ENCODE measurements around the gene TRABD2A. TPM values are rescaled to one million over a fixed set of nuclear protein-coding genes. Genes with fewer than 3 reads are reported as not detected.

TRABD2A gene
- total and polyA plus RNA-seq, 2 of the 13 experiments (the other 11 are each of a cell fraction or from before 2014, with no cell fraction given), result 0.15 TPM; not detected in 1

GRCh38 chr2:84905181-84906107 lies 24.6 kb upstream of the TRABD2A start, which contains the start of gene TMSB10 (continued):
- TF ChIP-seq, protein P1, sequence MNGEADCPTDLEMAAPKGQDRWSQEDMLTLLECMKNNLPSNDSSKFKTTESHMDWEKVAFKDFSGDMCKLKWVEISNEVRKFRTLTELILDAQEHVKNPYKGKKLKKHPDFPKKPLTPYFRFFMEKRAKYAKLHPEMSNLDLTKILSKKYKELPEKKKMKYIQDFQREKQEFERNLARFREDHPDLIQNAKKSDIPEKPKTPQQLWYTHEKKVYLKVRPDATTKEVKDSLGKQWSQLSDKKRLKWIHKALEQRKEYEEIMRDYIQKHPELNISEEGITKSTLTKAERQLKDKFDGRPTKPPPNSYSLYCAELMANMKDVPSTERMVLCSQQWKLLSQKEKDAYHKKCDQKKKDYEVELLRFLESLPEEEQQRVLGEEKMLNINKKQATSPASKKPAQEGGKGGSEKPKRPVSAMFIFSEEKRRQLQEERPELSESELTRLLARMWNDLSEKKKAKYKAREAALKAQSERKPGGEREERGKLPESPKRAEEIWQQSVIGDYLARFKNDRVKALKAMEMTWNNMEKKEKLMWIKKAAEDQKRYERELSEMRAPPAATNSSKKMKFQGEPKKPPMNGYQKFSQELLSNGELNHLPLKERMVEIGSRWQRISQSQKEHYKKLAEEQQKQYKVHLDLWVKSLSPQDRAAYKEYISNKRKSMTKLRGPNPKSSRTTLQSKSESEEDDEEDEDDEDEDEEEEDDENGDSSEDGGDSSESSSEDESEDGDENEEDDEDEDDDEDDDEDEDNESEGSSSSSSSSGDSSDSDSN (CRISPR knock-in tag; IDR thresholded peaks at IDR 0.05), result peak; percentile 91; the same call in 1 of the 2 replicates
- TF ChIP-seq NR1H2 (CRISPR knock-in tag; IDR thresholded peaks at IDR 0.05; ENCODE audit: borderline replicate concordance, low read depth) (peak; percentile 92; the same call in 1 of the 2 replicates), HINFP (CRISPR knock-in tag; IDR thresholded peaks at IDR 0.05; ENCODE audit: low read depth) (peak; percentile 94), ZNF263 (CRISPR knock-in tag; IDR thresholded peaks at IDR 0.05) (peak; percentile 96), ZNF724P (CRISPR knock-in tag; IDR thresholded peaks at IDR 0.05; ENCODE audit: borderline replicate concordance) (peak; percentile 85; the same call in 1 of the 2 replicates), ZBTB42 (CRISPR knock-in tag; IDR thresholded peaks at IDR 0.05) (0 out of 2 replicates have a peak, but pooled peaks have one; percentile 32), RCOR2 (CRISPR knock-in tag; IDR thresholded peaks at IDR 0.05) (no peak), ESRRA (CRISPR knock-in tag; IDR thresholded peaks at IDR 0.05; ENCODE audit: low read depth) (peak; percentile 64), IRF1 (CRISPR knock-in tag; IDR thresholded peaks at IDR 0.05; ENCODE audit: low read depth) (peak; percentile 72; the same call in 1 of the 2 replicates), REL (CRISPR knock-in tag; conservative IDR thresholded peaks at IDR 0.05) (peak; percentile 88), ZNF740 (CRISPR knock-in tag; IDR thresholded peaks at IDR 0.05) (no peak), TCF12 (IDR thresholded peaks at IDR 0.05) (no peak), TCF12 (CRISPR knock-in tag; IDR thresholded peaks at IDR 0.05) (peak; percentile 92), ZNF292 (CRISPR knock-in tag; IDR thresholded peaks at IDR 0.05; ENCODE audit: borderline replicate concordance, low read depth) (no peak), SAP130 (CRISPR knock-in tag; IDR thresholded peaks at IDR 0.05; ENCODE audit: low read depth) (peak; percentile 89), HIVEP1 (CRISPR knock-in tag; IDR thresholded peaks at IDR 0.05) (no peak), PLRG1 (conservative IDR thresholded peaks at IDR 0.05) (no peak), NFKBIZ (CRISPR knock-in tag; IDR thresholded peaks at IDR 0.05) (peak; percentile 92), MIER3 (CRISPR knock-in tag; IDR thresholded peaks at IDR 0.05; ENCODE audit: borderline replicate concordance) (peak; percentile 75; the same call in 1 of the 2 replicates)
- TF ChIP-seq, protein P2, sequence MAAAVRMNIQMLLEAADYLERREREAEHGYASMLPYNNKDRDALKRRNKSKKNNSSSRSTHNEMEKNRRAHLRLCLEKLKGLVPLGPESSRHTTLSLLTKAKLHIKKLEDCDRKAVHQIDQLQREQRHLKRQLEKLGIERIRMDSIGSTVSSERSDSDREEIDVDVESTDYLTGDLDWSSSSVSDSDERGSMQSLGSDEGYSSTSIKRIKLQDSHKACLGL (CRISPR knock-in tag; IDR thresholded peaks at IDR 0.05), result peak; percentile 85; the same call in 1 of the 2 replicates
- TF ChIP-seq, protein P3, sequence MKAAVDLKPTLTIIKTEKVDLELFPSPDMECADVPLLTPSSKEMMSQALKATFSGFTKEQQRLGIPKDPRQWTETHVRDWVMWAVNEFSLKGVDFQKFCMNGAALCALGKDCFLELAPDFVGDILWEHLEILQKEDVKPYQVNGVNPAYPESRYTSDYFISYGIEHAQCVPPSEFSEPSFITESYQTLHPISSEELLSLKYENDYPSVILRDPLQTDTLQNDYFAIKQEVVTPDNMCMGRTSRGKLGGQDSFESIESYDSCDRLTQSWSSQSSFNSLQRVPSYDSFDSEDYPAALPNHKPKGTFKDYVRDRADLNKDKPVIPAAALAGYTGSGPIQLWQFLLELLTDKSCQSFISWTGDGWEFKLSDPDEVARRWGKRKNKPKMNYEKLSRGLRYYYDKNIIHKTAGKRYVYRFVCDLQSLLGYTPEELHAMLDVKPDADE (CRISPR knock-in tag; IDR thresholded peaks at IDR 0.05), result no peak
- TF ChIP-seq, protein P4, sequence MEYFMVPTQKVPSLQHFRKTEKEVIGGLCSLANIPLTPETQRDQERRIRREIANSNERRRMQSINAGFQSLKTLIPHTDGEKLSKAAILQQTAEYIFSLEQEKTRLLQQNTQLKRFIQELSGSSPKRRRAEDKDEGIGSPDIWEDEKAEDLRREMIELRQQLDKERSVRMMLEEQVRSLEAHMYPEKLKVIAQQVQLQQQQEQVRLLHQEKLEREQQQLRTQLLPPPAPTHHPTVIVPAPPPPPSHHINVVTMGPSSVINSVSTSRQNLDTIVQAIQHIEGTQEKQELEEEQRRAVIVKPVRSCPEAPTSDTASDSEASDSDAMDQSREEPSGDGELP (IDR thresholded peaks at IDR 0.05; ENCODE audit: borderline replicate concordance, low read depth), result no peak
